OCI-LY3 (cell line): Measurements from ENCODE around the gene BOD1.

ENCODE experiments used
- H2AFZ ChIP-seq: fragments of 200-600, 300-600 bp; shearing (Covaris generic); 2 replicates; pipeline ENCODE4 v1.6.0; 2014; ENCODE audit warnings: antibody characterized with exemption, low read depth, low read length
- H3K27ac ChIP-seq: fragments of 200-600, 300-600 bp; sonication (generic); 2 replicates; pipeline ENCODE4 v1.5.1; 2014; ENCODE audit warnings: mild to moderate bottlenecking, low read length, moderate library complexity, mixed read lengths
- H3K27me3 ChIP-seq: fragments of 200-600, 300-600 bp; sonication (generic); 2 replicates; pipeline ENCODE4 v1.6.1; 2014; ENCODE audit warnings: low read depth, low read length, mixed read lengths
- H3K36me3 ChIP-seq: fragments of 200-600, 300-600 bp; sonication (generic); replicated peaks from 2 replicates; pipeline ENCODE3; 2014; ENCODE audit warnings: low read depth, low read length, mixed read lengths
- H3K4me1 ChIP-seq: fragments of 300-600, 200-600 bp; sonication (generic); 2 replicates; pipeline ENCODE4 v1.6.1; 2014; ENCODE audit warnings: low read length, mixed read lengths
- H3K4me2 ChIP-seq: fragments of 200-600, 300-600 bp; sonication (generic); 2 replicates; pipeline ENCODE4 v1.6.1; 2014; ENCODE audit warnings: low read length, mixed read lengths
- H3K4me3 ChIP-seq: fragments of 300-600, 200-600 bp; sonication (generic); 2 replicates; pipeline ENCODE4 v1.5.1; 2014; ENCODE audit warnings: antibody characterized with exemption, mild to moderate bottlenecking, low read length, moderate library complexity
- H3K79me2 ChIP-seq: fragments of 300-600, 200-600 bp; shearing (Covaris generic); 2 replicates; pipeline ENCODE4 v1.6.1; 2014; ENCODE audit warnings: mild to moderate bottlenecking, low read length, mixed read lengths
- H3K9ac ChIP-seq: fragments of 300-600, 200-600 bp; shearing (Covaris generic); 2 replicates; pipeline ENCODE4 v1.6.0; 2014; ENCODE audit warnings: mild to moderate bottlenecking, low read length, moderate library complexity
- H3K9me3 ChIP-seq: fragments of 200-600, 300-600 bp; shearing (Covaris generic); 2 replicates; pipeline ENCODE4 v1.6.1; 2014; ENCODE audit warnings: low read length, mixed read lengths; ENCODE audit not compliant: insufficient read depth
- H4K20me1 ChIP-seq: fragments of 200-600, 300-600 bp; sonication (generic); 2 replicates; pipeline ENCODE4 v1.6.1; 2016; ENCODE audit warnings: low read length, mixed read lengths; ENCODE audit not compliant: insufficient read depth
- EZH2phosphoT487 ChIP-seq: fragments of 200-600 bp; shearing (Covaris generic); IDR thresholded peaks from 2 replicates; pipeline ENCODE4 v1.6.1; 2018; ENCODE audit warnings: antibody characterized with exemption, mixed run types, low read depth
- TF ChIP-seq, protein P1 (sequence below): fragments of 200-600, 300-600 bp; sonication (generic); IDR thresholded peaks from 2 replicates; pipeline ENCODE4 v1.5.1; 2014; ENCODE audit warnings: antibody characterized with exemption, low read length, low read depth

BOD1 gene

GRCh38 chr5:173613433-173614159, 2.9 kb downstream of the BOD1 start:
- TF ChIP-seq, protein P1, sequence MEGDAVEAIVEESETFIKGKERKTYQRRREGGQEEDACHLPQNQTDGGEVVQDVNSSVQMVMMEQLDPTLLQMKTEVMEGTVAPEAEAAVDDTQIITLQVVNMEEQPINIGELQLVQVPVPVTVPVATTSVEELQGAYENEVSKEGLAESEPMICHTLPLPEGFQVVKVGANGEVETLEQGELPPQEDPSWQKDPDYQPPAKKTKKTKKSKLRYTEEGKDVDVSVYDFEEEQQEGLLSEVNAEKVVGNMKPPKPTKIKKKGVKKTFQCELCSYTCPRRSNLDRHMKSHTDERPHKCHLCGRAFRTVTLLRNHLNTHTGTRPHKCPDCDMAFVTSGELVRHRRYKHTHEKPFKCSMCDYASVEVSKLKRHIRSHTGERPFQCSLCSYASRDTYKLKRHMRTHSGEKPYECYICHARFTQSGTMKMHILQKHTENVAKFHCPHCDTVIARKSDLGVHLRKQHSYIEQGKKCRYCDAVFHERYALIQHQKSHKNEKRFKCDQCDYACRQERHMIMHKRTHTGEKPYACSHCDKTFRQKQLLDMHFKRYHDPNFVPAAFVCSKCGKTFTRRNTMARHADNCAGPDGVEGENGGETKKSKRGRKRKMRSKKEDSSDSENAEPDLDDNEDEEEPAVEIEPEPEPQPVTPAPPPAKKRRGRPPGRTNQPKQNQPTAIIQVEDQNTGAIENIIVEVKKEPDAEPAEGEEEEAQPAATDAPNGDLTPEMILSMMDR: no peak
- no peak for TF ChIP-seq EZH2phosphoT487
- H3K36me3 ChIP-seq: peaks cover 47% of the 10 kb centered on the region
- H3K4me3 ChIP-seq: no peak overlapping the region
- H4K20me1 ChIP-seq: peaks cover 58% of the 10 kb centered on the region
- no peak overlapping the region for H3K9ac ChIP-seq
- H3K4me2 ChIP-seq: no peak overlapping the region
- H3K9me3 ChIP-seq: no peaks in the 10 kb centered on the region
- no peak overlapping the region for H2AFZ ChIP-seq
- no peak overlapping the region for H3K27ac ChIP-seq
- no peaks in the 10 kb centered on the region for H3K27me3 ChIP-seq
- peaks cover 23% of the 10 kb centered on the region for H3K4me1 ChIP-seq
- peaks cover 74% of the 10 kb centered on the region for H3K79me2 ChIP-seq

- TF ChIP-seq EZH2phosphoT487: no peak
- TF ChIP-seq, protein P1: no peak
- no peak overlapping the region for H3K4me2 ChIP-seq
- no peaks in the 10 kb centered on the region for H3K27me3 ChIP-seq
- no peak overlapping the region for H3K9ac ChIP-seq
- peaks cover 58% of the 10 kb centered on the region for H4K20me1 ChIP-seq
- no peak overlapping the region for H3K27ac ChIP-seq
- H2AFZ ChIP-seq: no peak overlapping the region
- H3K36me3 ChIP-seq: peaks cover 53% of the 10 kb centered on the region
- peaks cover 23% of the 10 kb centered on the region for H3K4me1 ChIP-seq
- no peaks in the 10 kb centered on the region for H3K9me3 ChIP-seq
- H3K79me2 ChIP-seq: peaks cover 75% of the 10 kb centered on the region
- H3K4me3 ChIP-seq: no peak overlapping the region
Measured at GRCh38 chr5:173612948-173613347, 3.5 kb downstream of the BOD1 start.

- H4K20me1 ChIP-seq: peaks cover 58% of the 10 kb centered on the region
- H3K4me3 ChIP-seq: no peak overlapping the region
- H3K27ac ChIP-seq: no peak overlapping the region
- no peak overlapping the region for H3K9ac ChIP-seq
- peaks cover 78% of the 10 kb centered on the region for H3K79me2 ChIP-seq
- H3K27me3 ChIP-seq: no peaks in the 10 kb centered on the region
- H2AFZ ChIP-seq: no peak overlapping the region
- H3K4me1 ChIP-seq: peaks cover 16% of the 10 kb centered on the region
- no peak overlapping the region for H3K4me2 ChIP-seq
- peaks cover 65% of the 10 kb centered on the region for H3K36me3 ChIP-seq
- H3K9me3 ChIP-seq: no peaks in the 10 kb centered on the region
- TF ChIP-seq, protein P1: no peak
- TF ChIP-seq EZH2phosphoT487: no peak
Measured at GRCh38 chr5:173611706-173612105, 4.7 kb downstream of the BOD1 start.

- no peaks in the 10 kb centered on the region for H3K4me1 ChIP-seq
- H4K20me1 ChIP-seq: peaks cover 2% of the 10 kb centered on the region
- H3K27ac ChIP-seq: no peak overlapping the region
- H3K4me2 ChIP-seq: no peak overlapping the region
- no peaks in the 10 kb centered on the region for H3K27me3 ChIP-seq
- no peak for TF ChIP-seq EZH2phosphoT487
- TF ChIP-seq, protein P1: no peak
- H3K9me3 ChIP-seq: no peaks in the 10 kb centered on the region
- H3K79me2 ChIP-seq: peaks cover 6% of the 10 kb centered on the region; the same call in 1 of the 2 replicates
- H2AFZ ChIP-seq: no peak overlapping the region
- no peak overlapping the region for H3K9ac ChIP-seq
- H3K36me3 ChIP-seq: peaks cover 64% of the 10 kb centered on the region
- no peak overlapping the region for H3K4me3 ChIP-seq
Measured at GRCh38 chr5:173604141-173604540, 12.3 kb downstream of the BOD1 start.
